HG03175 (cell line): ENCODE data around the gene CACNA2D4.
"Not testable (repeated sequence)": the region's sequence is repeated elsewhere in the genome, so short reads cannot be mapped to it uniquely, and the experiment has no call there.

ENCODE experiments used
- ATAC-seq: cut with Tn5 transposase; IDR thresholded peaks from one replicate; pipeline ENCODE4 v1.9.1; 2021; ENCODE audit warnings: mild to moderate bottlenecking, moderate library complexity; ENCODE audit not compliant: unreplicated experiment

Gene CACNA2D4

GRCh38 chr12:1918081-1918883 lies at the start of gene CACNA2D4:
CACNA2D4 (minus strand) TSS chr12:1918652; CDS start chr12:1918473, 179 bp downstream.
- ATAC-seq: no peak

GRCh38 chr12:1966561-1967226 lies 48.2 kb upstream of the CACNA2D4 start:
- no peak for ATAC-seq

- no peak for ATAC-seq
These were observed 47.5 kb upstream of the CACNA2D4 start for GRCh38 chr12:1965916-1966315.

- ATAC-seq: no peak
These were observed 43.9 kb upstream of the CACNA2D4 start for GRCh38 chr12:1962051-1963020.

GRCh38 chr12:1956716-1957115 lies 38.3 kb upstream of the CACNA2D4 start:
- no peak for ATAC-seq

GRCh38 chr12:1949771-1950470 lies 31.5 kb upstream of the CACNA2D4 start:
- ATAC-seq: no peak

- no peak for ATAC-seq
These were observed 30.4 kb upstream of the CACNA2D4 start for GRCh38 chr12:1948883-1949282.

- ATAC-seq: no peak
These were observed 28.6 kb upstream of the CACNA2D4 start for GRCh38 chr12:1947081-1947480.

- no peak for ATAC-seq
These were observed 27.8 kb upstream of the CACNA2D4 start for GRCh38 chr12:1946296-1946695.

GRCh38 chr12:1945502-1945901 lies 27.1 kb upstream of the CACNA2D4 start:
- ATAC-seq: not testable (repeated sequence)

- no peak for ATAC-seq
These were observed 21.6 kb upstream of the CACNA2D4 start for GRCh38 chr12:1939801-1940607.

GRCh38 chr12:1939331-1939730 lies 20.9 kb upstream of the CACNA2D4 start:
- ATAC-seq: no peak

- no peak for ATAC-seq
These were observed 19.2 kb upstream of the CACNA2D4 start for GRCh38 chr12:1937481-1938224.

GRCh38 chr12:1936406-1937320 lies 18.2 kb upstream of the CACNA2D4 start:
- ATAC-seq: no peak

- ATAC-seq: no peak
These were observed 17.4 kb upstream of the CACNA2D4 start for GRCh38 chr12:1935700-1936378.

- no peak for ATAC-seq
These were observed 16.8 kb upstream of the CACNA2D4 start for GRCh38 chr12:1935242-1935641.

- ATAC-seq: no peak
These were observed 16.4 kb upstream of the CACNA2D4 start for GRCh38 chr12:1934831-1935230.
